ENCODE results near the gene PLXNA2.

The PLXNA2 gene

GRCh38 chr1:208158640-208159554 lies 85.3 kb downstream of the PLXNA2 start:
- Histone ChIP-seq H3K27ac (ENCODE audit: insufficient read depth in 1 of 2, low read depth in 1 of 2, low read length in 2 of 2, poor library complexity in 1 of 2, severe bottlenecking in 2 of 2) (no peak overlapping the region), H3K27me3 (replicated peaks in 2 of 5; ENCODE audit: control insufficient read depth in 4 of 5, insufficient read depth in 5 of 5, low read length in 4 of 5) (no peaks in the 10 kb centered on the region), H3K4me3 (ENCODE audit: control insufficient read depth in 1 of 7, extremely low read depth in 1 of 7, insufficient read depth in 4 of 7, low read depth in 2 of 7, low read length in 6 of 7) (no peak overlapping the region), H3K36me3 (ENCODE audit: control insufficient read depth in 4 of 4, insufficient read depth in 4 of 4, low read length in 3 of 4) (no peaks in the 10 kb centered on the region), H3K9me3 (ENCODE audit: control extremely low read depth in 1 of 5, control insufficient read depth in 4 of 5, insufficient read depth in 2 of 5, low read depth in 1 of 5, low read length in 4 of 5) (no peaks in the 10 kb centered on the region), H3K4me1 (ENCODE audit: control extremely low read depth in 1 of 4, control insufficient read depth in 4 of 4, insufficient read depth in 4 of 4, low read length in 3 of 4) (peaks cover 0 to 13% (median 7%) of the 10 kb centered on the region in 4 experiments)
- ChIA-PET POLR2A (no interaction called here), CTCF (interaction anchor here (1.1 kb wide), 1 partner anchor 76 kb away, joined by 3 read pairs; no protein-coding TSS in a partner anchor)
- no peak for DNase-seq
- 92% methylated on average over 4 of the region's 8 CpGs for WGBS (ENCODE audit: insufficient coverage)

DNA sequence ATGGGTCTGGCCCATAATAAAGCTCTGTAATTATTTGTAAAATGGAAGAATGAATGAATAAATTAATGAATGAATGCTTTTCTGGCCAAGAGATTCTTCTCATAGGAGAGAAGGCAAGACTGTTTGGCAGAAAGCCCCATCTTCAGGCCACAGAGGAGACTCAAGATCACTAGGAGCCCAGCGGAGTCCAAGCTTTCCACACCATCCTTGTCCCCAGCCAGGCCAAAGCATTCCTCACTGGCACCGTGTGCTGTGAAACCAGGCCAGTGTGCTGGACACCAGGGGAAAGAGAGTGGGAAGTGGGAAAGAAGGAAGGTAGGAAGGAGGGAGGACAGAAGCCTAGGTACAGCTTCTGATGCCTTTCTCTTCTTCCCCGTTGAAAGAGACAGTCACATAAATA lies 86.4 kb downstream of the PLXNA2 start:
- Histone ChIP-seq H3K27me3 (replicated peaks in 2 of 5; ENCODE audit: control insufficient read depth in 4 of 5, insufficient read depth in 5 of 5, low read length in 4 of 5) (no peaks in the 10 kb centered on the region), H3K4me3 (ENCODE audit: control insufficient read depth in 1 of 7, extremely low read depth in 1 of 7, insufficient read depth in 4 of 7, low read depth in 2 of 7, low read length in 6 of 7) (no peak overlapping the region), H3K27ac (ENCODE audit: insufficient read depth in 1 of 2, low read depth in 1 of 2, low read length in 2 of 2, poor library complexity in 1 of 2, severe bottlenecking in 2 of 2) (no peak overlapping the region), H3K9me3 (ENCODE audit: control extremely low read depth in 1 of 5, control insufficient read depth in 4 of 5, insufficient read depth in 2 of 5, low read depth in 1 of 5, low read length in 4 of 5) (no peaks in the 10 kb centered on the region), H3K4me1 (ENCODE audit: control extremely low read depth in 1 of 4, control insufficient read depth in 4 of 4, insufficient read depth in 4 of 4, low read length in 3 of 4) (peaks cover 0 to 13% (median 8%) of the 10 kb centered on the region in 4 experiments), H3K36me3 (ENCODE audit: control insufficient read depth in 4 of 4, insufficient read depth in 4 of 4, low read length in 3 of 4) (no peaks in the 10 kb centered on the region)
- CTCF ChIA-PET, result interaction anchor here (0.8 kb wide), 1 partner anchor 8 kb away, joined by 3 read pairs; no protein-coding TSS in a partner anchor
- POLR2A ChIA-PET, result no interaction called here
- DNase-seq, result no peak
- WGBS (ENCODE audit: insufficient coverage), result 100% methylated on average over 1 of the region's 3 CpGs

- ChIA-PET CTCF (interaction anchor here (0.7 to 2.4 kb wide), 3 partner anchors 9 to 89 kb away, joined by 3 to 8 read pairs (median 3); no protein-coding TSS in a partner anchor), POLR2A (no interaction called here)
- H3K4me3 ChIP-seq (ENCODE audit: control insufficient read depth in 1 of 7, extremely low read depth in 1 of 7, insufficient read depth in 4 of 7, low read depth in 2 of 7, low read length in 6 of 7), result no peak overlapping the region
- no peaks in the 10 kb centered on the region for H3K27me3 ChIP-seq (replicated peaks in 2 of 5; ENCODE audit: control insufficient read depth in 4 of 5, insufficient read depth in 5 of 5, low read length in 4 of 5)
- peaks cover 0 to 13% (median 8%) of the 10 kb centered on the region in 4 experiments for H3K4me1 ChIP-seq (ENCODE audit: control extremely low read depth in 1 of 4, control insufficient read depth in 4 of 4, insufficient read depth in 4 of 4, low read length in 3 of 4)
- no peaks in the 10 kb centered on the region for H3K9me3 ChIP-seq (ENCODE audit: control extremely low read depth in 1 of 5, control insufficient read depth in 4 of 5, insufficient read depth in 2 of 5, low read depth in 1 of 5, low read length in 4 of 5)
- no peak for DNase-seq
- no peaks in the 10 kb centered on the region for H3K36me3 ChIP-seq (ENCODE audit: control insufficient read depth in 4 of 4, insufficient read depth in 4 of 4, low read length in 3 of 4)
- 86% methylated on average over 1 of the region's 2 CpGs for WGBS (ENCODE audit: insufficient coverage)
- H3K27ac ChIP-seq (ENCODE audit: insufficient read depth in 1 of 2, low read depth in 1 of 2, low read length in 2 of 2, poor library complexity in 1 of 2, severe bottlenecking in 2 of 2), result no peak overlapping the region
Observed at GRCh38 chr1:208156741-208157140, 87.4 kb downstream of the PLXNA2 start.

- no peak for DNase-seq
- WGBS (ENCODE audit: insufficient coverage), result 100% methylated on average over 1 of the region's 3 CpGs
- H3K4me1 ChIP-seq (ENCODE audit: control extremely low read depth in 1 of 4, control insufficient read depth in 4 of 4, insufficient read depth in 4 of 4, low read length in 3 of 4), result peaks cover 0 to 13% (median 8%) of the 10 kb centered on the region in 4 experiments
- CTCF ChIA-PET, result interaction anchor here (0.9 to 2.4 kb wide), 3 partner anchors 16 to 89 kb away, joined by 3 to 8 read pairs (median 3); no protein-coding TSS in a partner anchor
- no peaks in the 10 kb centered on the region for H3K36me3 ChIP-seq (ENCODE audit: control insufficient read depth in 4 of 4, insufficient read depth in 4 of 4, low read length in 3 of 4)
- POLR2A ChIA-PET, result no interaction called here
- H3K27ac ChIP-seq (ENCODE audit: insufficient read depth in 1 of 2, low read depth in 1 of 2, low read length in 2 of 2, poor library complexity in 1 of 2, severe bottlenecking in 2 of 2), result no peak overlapping the region
- H3K9me3 ChIP-seq (ENCODE audit: control extremely low read depth in 1 of 5, control insufficient read depth in 4 of 5, insufficient read depth in 2 of 5, low read depth in 1 of 5, low read length in 4 of 5), result no peaks in the 10 kb centered on the region
- no peak overlapping the region for H3K4me3 ChIP-seq (ENCODE audit: control insufficient read depth in 1 of 7, extremely low read depth in 1 of 7, insufficient read depth in 4 of 7, low read depth in 2 of 7, low read length in 6 of 7)
- no peaks in the 10 kb centered on the region for H3K27me3 ChIP-seq (replicated peaks in 2 of 5; ENCODE audit: control insufficient read depth in 4 of 5, insufficient read depth in 5 of 5, low read length in 4 of 5)
Observed at GRCh38 chr1:208156310-208156709, 87.9 kb downstream of the PLXNA2 start.

DNA sequence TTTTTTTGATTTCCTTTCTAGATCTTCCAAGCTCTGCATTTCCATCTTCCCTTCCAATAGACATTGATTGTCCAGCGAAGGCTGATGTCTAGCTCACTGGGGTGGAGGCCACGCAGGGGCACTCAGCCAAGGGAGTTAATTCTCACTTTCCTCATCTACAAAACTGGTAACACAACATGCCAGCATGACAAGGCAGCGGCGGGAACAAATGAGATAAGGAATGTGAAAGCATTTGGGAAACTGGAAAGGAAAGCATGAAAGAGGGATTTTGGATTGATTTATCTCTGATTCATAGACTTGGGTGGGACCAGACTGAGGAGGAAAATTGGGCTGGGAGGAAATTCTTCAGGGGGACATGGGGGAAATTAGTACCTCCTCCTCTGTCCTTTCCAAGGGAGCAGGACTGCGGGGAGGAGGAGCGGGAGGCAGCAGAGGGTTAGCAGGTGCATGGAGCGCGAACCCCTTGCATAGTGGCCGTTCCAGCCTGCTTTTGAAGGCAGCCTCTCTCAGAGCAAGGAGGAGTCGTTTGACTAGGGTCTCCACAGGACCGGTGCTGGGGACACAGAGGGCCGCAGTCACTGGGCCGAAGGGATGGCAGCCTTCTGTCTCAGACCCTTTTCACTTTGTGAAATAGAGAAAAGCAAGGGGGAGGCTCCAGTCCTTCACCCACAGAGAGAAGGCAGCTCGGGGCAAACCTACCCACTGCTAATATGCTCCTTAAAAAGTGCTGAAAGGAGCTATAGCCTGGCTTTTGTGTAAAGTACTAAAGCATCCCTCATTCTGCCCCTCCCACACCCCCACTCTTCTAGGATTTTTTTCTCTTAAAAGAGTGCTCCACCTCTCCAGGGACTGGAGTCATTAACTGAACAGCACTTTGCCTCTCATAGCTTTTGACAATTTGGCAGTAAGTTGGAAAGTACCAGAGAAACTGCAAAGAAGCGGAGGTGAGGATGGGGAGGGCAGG lies 89.2 kb downstream of the PLXNA2 start:
- Histone ChIP-seq H3K27me3 (replicated peaks in 2 of 5; ENCODE audit: control insufficient read depth in 4 of 5, insufficient read depth in 5 of 5, low read length in 4 of 5) (no peaks in the 10 kb centered on the region), H3K27ac (ENCODE audit: insufficient read depth in 1 of 2, low read depth in 1 of 2, low read length in 2 of 2, poor library complexity in 1 of 2, severe bottlenecking in 2 of 2) (no peak overlapping the region), H3K9me3 (ENCODE audit: control extremely low read depth in 1 of 5, control insufficient read depth in 4 of 5, insufficient read depth in 2 of 5, low read depth in 1 of 5, low read length in 4 of 5) (no peaks in the 10 kb centered on the region), H3K36me3 (ENCODE audit: control insufficient read depth in 4 of 4, insufficient read depth in 4 of 4, low read length in 3 of 4) (no peaks in the 10 kb centered on the region), H3K4me3 (ENCODE audit: control insufficient read depth in 1 of 7, extremely low read depth in 1 of 7, insufficient read depth in 4 of 7, low read depth in 2 of 7, low read length in 6 of 7) (no peak overlapping the region), H3K4me1 (ENCODE audit: control extremely low read depth in 1 of 4, control insufficient read depth in 4 of 4, insufficient read depth in 4 of 4, low read length in 3 of 4) (peaks cover 0 to 13% (median 8%) of the 10 kb centered on the region in 4 experiments)
- 86% methylated on average over 8 of the region's 15 CpGs for WGBS (ENCODE audit: insufficient coverage)
- DNase-seq, result no peak
- POLR2A ChIA-PET, result no interaction called here
- CTCF ChIA-PET, result interaction anchor here (0.9 to 2.4 kb wide), 5 partner anchors 8 to 25 kb away, joined by 3 to 8 read pairs (median 3); no protein-coding TSS in a partner anchor

DNA sequence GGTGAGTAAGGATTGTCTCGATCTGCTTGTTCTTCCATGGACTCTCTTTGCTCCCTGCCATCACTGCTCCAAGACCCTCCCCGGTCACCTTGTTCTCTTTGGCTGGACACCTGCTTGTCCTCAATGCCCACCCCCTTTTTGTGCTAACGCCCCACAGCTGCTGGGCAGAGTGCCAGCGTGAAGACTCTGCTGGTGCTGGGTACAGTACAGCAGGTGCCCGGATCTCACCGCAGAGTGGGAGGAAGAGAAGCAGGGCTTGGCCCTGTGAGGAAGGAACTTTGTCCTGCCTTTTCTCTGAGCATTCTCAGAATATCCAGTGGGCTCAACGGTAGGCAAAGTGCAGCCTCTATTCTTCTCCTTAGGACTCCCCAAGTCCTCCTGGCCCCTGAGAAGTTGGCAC lies 90.1 kb downstream of the PLXNA2 start:
- H3K9me3 ChIP-seq (ENCODE audit: control extremely low read depth in 1 of 5, control insufficient read depth in 4 of 5, insufficient read depth in 2 of 5, low read depth in 1 of 5, low read length in 4 of 5), result no peaks in the 10 kb centered on the region
- no peaks in the 10 kb centered on the region for H3K36me3 ChIP-seq (ENCODE audit: control insufficient read depth in 4 of 4, insufficient read depth in 4 of 4, low read length in 3 of 4)
- H3K27ac ChIP-seq (ENCODE audit: insufficient read depth in 1 of 2, low read depth in 1 of 2, low read length in 2 of 2, poor library complexity in 1 of 2, severe bottlenecking in 2 of 2), result no peak overlapping the region
- DNase-seq, result peak in 2 of 3 donors; percentile 15 to 47
- ChIA-PET POLR2A (no interaction called here), CTCF (interaction anchor here (0.9 to 1.4 kb wide), 2 partner anchors 12 to 24 kb away, joined by 3 read pairs; no protein-coding TSS in a partner anchor)
- WGBS (ENCODE audit: insufficient coverage), result 57% methylated on average over 5 of the region's 7 CpGs
- no peaks in the 10 kb centered on the region for H3K27me3 ChIP-seq (replicated peaks in 2 of 5; ENCODE audit: control insufficient read depth in 4 of 5, insufficient read depth in 5 of 5, low read length in 4 of 5)
- H3K4me3 ChIP-seq (ENCODE audit: control insufficient read depth in 1 of 7, extremely low read depth in 1 of 7, insufficient read depth in 4 of 7, low read depth in 2 of 7, low read length in 6 of 7), result no peak overlapping the region
- peaks cover 0 to 10% (median 6%) of the 10 kb centered on the region in 4 experiments for H3K4me1 ChIP-seq (ENCODE audit: control extremely low read depth in 1 of 4, control insufficient read depth in 4 of 4, insufficient read depth in 4 of 4, low read length in 3 of 4)

Measured in common myeloid progenitor, CD34-positive (primary cell).